Measurements from ENCODE around the gene DNMBP.
"Not testable (repeated sequence)": the region's sequence is repeated elsewhere in the genome, so short reads cannot be mapped to it uniquely, and the experiment has no call there.

DNMBP gene

DNA sequence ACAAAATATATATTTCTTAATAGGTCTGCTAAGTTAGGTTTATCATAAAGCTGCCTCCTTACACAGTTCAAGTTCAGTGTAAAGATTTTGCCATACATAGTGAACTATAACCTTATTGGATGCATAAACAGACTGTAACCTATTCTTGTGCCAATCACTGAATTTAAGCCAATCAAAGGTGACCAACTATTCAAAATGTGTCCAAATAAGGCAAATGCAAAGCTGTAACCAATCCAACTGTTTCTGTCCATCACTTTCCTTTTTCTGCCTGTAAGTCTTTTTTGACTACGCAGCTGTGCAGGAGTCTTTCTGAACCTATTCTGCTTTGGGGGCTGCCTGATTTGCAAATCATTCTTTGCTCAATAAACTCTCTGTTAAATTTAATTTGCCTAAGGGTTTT, 11.6 kb upstream of the DNMBP start:
- no peak for DNase-seq (ENCODE audit: low read depth, low spot score)
- no peak overlapping the region for H3K4me3 ChIP-seq (ENCODE audit: low read length)

- DNase-seq (ENCODE audit: low read depth, low spot score) = no peak
- no peak overlapping the region for H3K4me3 ChIP-seq (ENCODE audit: low read length)
Measured at GRCh38 chr10:100020886-100021253, 11.1 kb upstream of the DNMBP start.

DNA sequence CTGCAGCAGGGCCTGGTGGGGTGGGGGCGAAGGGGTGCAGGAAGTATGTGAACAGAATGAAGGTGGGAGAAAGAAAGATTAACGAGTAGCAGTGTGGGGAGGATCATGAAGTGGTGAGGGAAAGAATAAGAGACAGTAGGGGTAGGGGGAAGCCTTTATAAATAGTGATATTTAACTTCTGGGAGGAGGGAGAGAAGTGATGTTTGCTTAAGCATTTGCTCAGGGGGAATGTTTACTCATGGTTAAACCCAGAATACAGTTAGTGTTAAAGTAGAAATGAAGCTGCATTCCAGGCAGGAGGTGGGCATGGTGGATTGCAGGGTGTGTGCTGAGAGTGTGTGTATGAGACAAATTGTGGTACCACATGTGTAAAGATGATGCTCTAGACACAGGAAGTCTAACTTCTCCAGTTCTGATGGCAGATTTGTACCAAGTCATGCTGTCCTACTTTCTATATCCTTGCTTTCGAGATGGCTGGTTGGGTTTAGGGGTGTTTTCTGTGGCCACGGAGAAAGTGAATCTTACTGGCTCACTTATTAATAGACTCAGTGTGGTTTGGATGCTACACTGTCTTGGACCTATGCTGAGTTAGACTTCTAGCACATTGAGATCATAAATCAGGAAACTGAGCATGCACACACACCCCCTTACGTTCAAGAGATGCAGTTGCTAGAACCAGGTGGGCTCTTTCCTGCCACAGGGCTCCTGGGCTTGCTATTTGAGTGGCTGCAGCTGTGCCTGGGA, 10.6 kb upstream of the DNMBP start:
- no peak for DNase-seq (ENCODE audit: low read depth, low spot score)
- no peak overlapping the region for H3K4me3 ChIP-seq (ENCODE audit: low read length)

GRCh38 chr10:100019787-100020141, 10.0 kb upstream of the DNMBP start:
- DNase-seq (ENCODE audit: low read depth, low spot score) = no peak
- no peak overlapping the region for H3K4me3 ChIP-seq (ENCODE audit: low read length)

- no peak overlapping the region for H3K4me3 ChIP-seq (ENCODE audit: low read length)
- no peak for DNase-seq (ENCODE audit: low read depth, low spot score)
Measured at GRCh38 chr10:100014071-100014762, 4.5 kb upstream of the DNMBP start.

DNA sequence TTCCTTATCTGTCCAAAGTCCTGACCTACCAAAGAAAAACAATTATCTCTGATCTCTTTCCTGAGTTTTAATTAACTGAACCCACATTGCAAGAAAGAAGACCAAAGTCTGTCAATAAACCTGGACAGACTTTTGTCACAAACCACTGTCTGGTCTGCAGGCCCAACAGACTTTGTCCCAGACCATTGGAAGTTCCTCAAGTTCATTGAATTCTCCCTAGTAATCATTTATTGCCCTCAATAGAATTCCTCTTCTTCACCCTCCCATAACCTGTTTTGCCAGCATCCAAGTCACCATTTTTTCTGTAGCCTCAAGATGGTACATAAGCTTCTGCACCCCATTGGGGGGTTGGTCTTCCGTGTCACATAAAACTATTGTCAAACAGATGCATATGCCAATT, 3.9 kb upstream of the DNMBP start:
- H3K4me3 ChIP-seq (ENCODE audit: low read length) = no peak overlapping the region
- no peak for DNase-seq (ENCODE audit: low read depth, low spot score)

DNA sequence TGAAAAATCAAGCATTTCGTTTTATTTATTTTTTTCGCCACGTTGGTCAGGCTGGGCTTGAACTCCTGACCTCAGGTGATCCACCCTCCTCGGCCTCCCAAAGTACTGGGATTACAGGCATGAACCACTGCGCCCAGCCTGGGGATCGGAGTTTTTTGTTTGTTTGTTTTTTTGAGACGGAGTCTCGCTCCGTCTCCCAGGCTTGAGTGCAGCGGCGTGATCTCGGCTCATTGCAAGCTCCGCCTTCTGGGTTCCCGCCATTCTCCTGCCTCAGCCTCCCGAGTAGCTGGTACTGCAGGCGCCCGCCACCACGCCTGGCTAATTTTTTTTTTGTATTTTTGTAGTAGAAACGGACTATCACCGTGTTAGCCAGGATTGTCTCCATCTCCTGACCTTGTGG, 2.2 kb upstream of the DNMBP start:
- not testable (repeated sequence) for DNase-seq (ENCODE audit: low read depth, low spot score); H3K4me3 ChIP-seq (ENCODE audit: low read length)

DNA sequence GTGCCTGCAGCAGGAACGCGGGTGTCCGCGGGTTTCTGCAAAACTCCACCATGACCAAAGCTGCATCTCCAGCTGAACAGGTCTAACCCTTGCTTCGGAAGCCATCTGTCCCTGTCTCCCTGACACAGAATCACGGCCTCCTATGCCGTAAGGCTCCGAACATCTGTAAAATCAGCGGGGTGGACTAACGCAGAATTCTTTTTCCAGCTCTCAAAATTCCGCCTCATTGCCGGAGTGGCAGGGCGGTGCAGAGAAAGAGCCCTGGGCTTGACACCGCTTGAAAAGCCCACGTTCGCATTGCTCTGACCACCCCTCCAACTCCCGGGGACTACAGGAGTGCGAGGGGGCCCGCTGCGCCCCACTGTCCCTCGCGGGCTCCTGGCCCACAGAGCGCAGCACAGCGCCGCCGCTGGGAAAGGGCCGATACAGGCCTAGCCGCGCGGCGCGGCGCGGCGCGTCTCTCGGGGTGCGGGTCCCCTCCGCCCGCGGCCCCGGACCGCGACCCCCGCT, 409 bp downstream of the DNMBP start:
- peak overlapping the region; percentile 90 for H3K4me3 ChIP-seq (ENCODE audit: low read length)
- no peak for DNase-seq (ENCODE audit: low read depth, low spot score)

DNA sequence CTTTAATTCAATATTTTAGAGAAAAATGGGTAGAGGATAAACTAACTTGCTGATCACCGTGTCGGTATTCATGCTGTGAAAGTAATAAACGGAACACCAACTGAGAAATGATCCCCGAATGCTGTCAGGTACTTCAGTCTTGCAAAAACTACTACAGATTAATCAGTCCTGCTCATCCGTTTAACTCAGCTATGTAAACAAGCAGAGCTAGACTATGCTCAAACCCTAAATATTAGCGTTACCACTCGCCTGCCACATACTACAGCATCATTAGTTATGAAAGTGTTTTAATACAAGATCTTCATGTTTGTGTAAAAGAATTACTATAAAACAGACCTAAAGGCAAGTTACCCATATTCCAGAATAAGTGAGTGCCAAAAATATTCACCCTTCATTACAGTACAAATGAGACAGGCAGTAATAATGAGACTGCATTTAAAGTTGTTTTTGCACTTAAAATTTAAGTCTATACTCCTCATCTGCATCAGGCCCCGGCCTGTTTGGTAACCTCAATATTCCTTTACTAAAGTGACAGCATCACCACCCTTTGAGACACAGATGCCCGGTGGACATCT, 952 bp downstream of the DNMBP start:
- no peak for DNase-seq (ENCODE audit: low read depth, low spot score)
- H3K4me3 ChIP-seq (ENCODE audit: low read length) = peak overlapping the region; percentile 90

- no peak overlapping the region for H3K4me3 ChIP-seq (ENCODE audit: low read length)
- DNase-seq (ENCODE audit: low read depth, low spot score) = no peak
Measured at GRCh38 chr10:100008142-100008522, 1.6 kb downstream of the DNMBP start.

GRCh38 chr10:100007231-100008141, 2.3 kb downstream of the DNMBP start:
- no peak overlapping the region for H3K4me3 ChIP-seq (ENCODE audit: low read length)
- no peak for DNase-seq (ENCODE audit: low read depth, low spot score)

- no peak for DNase-seq (ENCODE audit: low read depth, low spot score)
- no peak overlapping the region for H3K4me3 ChIP-seq (ENCODE audit: low read length)
Measured at GRCh38 chr10:100006243-100006886, 3.4 kb downstream of the DNMBP start.

GRCh38 chr10:100004805-100005510, 4.8 kb downstream of the DNMBP start:
- no peak overlapping the region for H3K4me3 ChIP-seq (ENCODE audit: low read length)
- DNase-seq (ENCODE audit: low read depth, low spot score) = no peak

- DNase-seq (ENCODE audit: low read depth, low spot score) = no peak
- H3K4me3 ChIP-seq (ENCODE audit: low read length) = no peak overlapping the region
Measured at GRCh38 chr10:100000109-100000644, 9.6 kb downstream of the DNMBP start.

GRCh38 chr10:99999319-100000108, 10.2 kb downstream of the DNMBP start:
- DNase-seq (ENCODE audit: low read depth, low spot score) = no peak
- H3K4me3 ChIP-seq (ENCODE audit: low read length) = no peak overlapping the region

GRCh38 chr10:99998889-99999288, 10.9 kb downstream of the DNMBP start:
- H3K4me3 ChIP-seq (ENCODE audit: low read length) = no peak overlapping the region
- DNase-seq (ENCODE audit: low read depth, low spot score) = no peak

Measured in Jurkat, Clone E6-1 (cell line).